ENCODE measurements around the gene CNTF.

CNTF gene

DNA sequence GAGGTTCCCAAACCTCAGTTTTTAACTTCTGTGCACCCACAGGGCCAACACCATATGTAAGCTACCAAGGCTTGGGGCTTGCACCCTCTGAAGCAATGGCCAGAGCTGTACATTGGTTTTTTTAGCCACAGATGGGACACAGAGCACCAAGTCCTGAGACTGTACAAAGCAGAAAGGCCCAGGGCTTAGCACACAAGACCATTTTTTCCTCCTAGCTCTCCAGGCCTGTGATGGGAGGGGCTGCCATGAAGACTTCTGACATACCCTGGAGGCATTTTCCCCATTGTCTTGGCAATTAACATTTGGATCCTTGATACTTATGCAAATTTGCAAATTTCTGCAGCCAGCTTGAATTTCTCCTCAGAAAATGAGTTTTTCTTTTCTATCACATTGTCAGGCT is 23.4 kb downstream of the CNTF start:
- no peak for DNase-seq

DNA sequence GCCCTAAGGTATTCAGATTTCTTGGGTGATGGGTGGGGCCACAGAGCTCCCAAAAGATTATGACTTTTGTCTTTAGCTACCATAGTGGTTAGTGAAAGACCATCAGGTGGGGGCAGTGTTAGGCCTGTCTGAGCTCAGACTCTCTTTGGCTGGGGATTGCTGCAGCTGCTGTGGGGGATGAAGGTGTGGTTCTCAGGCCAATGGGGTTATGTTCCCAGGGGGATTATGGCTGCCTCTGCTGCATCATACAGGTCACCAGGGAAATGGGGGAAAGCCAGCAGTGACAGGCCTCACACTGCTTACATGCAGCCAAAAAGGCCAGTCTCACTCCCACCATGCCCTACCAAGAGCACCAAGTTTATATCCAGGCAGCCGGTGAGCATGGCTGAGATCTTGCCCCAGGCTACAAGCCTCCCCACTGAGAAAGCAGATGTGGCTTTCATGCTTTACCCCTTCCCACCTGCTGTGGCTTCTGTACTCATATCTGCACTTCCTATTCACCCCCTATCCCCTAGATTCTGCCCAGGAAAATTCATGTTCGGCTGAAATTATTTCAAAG is 24.8 kb downstream of the CNTF start:
- no peak for DNase-seq

DNA sequence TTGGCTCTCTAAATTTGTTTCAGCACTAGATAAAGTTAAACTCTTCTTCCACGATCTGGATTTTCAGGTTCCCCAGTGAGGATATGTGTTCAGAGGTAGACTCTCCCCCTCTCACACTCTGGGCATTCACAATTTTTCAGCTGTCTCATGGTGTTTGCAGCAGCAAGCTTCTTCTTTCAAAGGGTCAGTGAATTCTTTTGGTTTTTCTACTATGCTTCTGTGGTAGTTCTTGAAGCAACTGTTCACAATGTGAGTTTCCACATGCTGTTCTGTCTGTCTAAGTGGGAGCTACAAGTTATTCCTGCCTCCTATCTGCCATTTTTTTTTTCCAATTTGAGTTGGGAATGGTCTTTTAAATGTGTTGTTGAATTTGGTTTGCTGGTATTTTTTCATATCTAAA is 25.4 kb downstream of the CNTF start:
- no peak for DNase-seq

DNA sequence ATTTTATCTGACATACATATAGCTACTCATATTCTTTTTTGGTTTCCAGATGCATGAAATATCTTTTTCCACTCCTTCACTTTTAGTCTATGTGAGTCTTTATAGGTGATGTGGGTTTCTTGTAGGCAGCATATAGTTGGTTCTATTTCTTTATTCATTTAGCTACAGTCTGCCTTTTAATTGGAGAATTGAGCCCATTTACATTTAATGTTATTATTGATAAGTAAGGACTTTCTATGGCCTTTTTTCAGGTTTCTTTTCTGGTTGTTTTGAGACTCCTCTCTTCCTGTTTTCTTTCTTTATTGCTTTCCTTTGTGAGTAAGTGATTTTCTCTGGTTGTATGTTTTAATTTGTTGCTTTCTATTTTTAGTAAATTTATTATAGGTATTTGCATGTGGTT is 27.2 kb downstream of the CNTF start:
- no peak for DNase-seq

DNA sequence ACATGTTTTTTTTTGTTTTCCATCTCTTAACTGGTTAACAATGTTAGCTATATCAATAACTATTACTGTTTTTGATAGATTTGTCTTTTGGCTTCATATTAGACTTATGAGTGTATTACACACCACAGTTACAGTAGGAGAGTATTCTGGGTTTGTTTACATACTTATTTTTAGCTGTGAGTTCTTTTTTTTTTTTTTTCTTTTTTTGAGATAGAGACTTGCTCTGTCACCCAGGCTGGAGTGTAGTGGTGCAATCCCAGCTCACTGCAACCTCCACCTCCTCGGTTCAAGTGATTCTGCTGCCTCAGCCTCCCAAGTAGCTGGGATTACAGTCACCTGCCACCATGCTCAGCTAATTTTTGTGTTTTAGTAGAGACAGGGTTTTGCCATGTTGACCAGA is 28.0 kb downstream of the CNTF start:
- DNase-seq = no peak

DNA sequence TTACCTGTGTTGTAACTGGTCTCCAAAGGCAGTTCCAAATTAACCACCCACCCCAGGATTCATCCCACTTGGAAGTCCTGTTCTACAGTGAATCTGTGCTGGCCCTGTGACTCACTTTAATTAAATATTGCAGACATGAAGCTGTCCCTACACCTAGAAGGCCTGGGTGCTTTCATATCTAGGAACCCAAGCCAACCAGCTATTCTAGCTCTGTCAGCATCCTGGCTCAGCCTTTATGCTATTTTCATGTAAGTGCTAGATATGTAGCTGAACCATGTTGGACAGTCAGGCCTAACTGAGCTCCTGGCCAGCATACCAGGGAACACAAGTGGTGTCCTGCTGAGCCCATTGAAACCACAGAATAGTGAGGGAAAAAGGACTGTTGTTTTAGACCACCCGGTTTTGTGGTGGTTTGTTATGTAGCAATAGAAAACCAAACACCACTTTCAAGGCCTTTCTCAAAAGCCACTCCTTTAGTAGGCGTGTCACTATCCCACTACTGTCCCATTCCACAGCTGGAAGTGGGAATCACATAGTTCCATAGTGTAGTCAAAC is 30.3 kb downstream of the CNTF start:
- DNase-seq = no peak

DNA sequence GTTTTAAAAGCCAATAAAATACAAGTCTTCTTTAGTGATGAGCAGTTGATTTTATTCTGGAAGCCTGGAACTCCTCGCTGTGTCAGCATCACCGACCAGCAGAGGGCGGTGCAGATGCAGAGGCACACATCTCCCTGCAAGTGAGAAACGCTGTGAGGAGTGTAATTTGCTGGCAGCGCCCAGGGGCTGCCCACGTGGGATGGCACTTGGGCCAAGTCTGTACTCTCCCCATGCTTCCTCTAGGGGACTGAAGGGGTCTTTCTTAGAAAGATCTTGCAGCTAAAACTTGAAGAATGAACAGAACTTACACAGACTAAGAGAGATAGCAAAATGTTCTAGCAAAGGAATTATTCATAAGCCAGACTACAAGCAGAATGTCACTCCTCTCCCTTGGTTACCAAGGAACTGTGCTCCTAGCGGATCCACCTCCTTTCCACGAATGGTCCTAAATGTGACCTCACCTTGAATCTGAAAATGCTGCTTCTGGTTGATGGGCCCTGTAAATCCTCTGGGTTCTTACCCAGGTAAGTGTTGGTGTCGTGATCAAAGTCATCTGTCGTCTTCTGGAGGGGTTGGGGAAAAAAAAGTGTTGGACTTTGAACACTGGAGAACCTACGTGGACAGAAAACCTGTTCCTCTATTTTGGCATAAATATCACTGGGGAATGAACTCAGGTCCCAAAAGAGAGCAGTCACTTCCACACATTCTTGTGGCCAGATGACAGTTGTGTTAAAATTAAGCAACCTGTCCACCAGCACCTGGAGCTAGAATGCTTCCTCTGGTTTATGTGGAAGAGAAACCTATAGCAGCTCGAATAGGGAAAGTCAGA is 31.8 kb downstream of the CNTF start:
- DNase-seq = peak; percentile 83

DNA sequence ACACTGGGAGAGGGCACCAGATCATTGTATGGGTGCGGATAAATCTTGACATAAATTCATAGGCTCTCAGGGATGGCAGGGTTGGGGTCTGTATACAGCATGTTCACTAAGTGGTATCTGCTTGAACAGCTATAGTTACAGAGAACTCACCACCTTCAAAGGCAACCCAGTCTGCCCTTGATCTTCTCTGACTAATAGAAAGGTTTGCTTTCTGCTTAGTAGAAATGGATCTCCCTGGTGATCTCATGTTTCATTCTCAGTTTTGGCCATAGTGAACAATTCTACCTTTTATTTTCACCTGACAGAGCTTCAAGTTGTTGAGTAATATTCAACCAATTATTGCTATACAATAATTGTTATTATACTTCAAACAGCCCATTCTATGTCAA is 32.4 kb downstream of the CNTF start:
- no peak for DNase-seq

DNA sequence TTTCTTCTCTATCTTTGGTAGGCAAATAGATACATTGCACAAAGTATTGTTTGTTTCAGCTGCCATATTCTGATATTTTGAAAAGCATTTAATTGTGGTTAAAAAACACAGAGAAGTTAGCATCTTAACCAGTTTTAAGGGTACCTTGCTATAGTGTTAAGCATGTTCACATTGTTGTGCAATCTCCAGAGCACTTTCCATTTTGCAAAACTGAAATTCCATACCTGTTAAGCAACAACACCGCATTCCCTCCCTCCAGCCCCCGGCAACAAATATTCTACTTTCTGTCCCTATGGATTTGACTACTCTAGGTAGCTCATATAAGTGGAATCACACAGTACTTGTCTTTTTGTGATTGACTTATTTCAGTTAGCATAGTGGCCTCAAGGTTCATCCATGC is 33.9 kb downstream of the CNTF start:
- DNase-seq = no peak

DNA sequence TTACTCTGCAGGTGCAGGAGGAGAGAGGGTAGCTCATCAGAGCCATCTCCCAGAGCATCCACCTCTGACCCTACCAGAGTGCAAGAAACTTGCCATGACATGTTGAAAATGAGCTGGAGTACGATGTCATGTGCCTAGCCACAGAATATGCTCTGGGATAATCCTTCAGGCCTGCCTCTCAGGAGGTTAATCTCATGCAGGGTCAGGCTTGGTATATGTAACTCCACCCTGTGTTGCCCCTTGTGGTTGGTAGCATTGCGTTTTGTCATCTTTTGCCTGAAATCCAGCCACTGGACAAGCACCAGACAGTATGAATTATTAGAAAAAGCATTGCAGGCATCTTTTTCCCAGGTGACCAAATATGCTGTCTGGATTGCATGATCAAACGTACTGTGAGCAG is 36.2 kb downstream of the CNTF start:
- no peak for DNase-seq

DNA sequence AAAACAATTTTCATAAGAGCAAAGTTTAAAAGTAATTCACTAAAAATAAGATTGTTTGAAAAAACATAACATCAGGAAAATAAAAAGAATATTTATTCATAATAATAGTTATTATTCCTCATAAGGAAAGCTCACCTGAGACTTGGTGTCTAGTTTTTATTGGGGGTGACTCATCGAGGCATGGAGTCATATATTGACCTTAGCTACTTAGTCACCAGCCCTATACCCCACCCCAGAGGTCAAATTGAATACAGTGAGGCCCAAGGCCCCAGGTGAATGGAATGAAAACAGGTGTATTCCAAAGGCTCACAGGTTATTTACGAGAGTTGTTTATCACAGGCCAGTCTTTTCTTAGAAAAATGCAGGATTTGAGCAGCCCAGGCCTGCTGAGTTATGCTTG is 36.9 kb downstream of the CNTF start:
- DNase-seq = no peak

DNA sequence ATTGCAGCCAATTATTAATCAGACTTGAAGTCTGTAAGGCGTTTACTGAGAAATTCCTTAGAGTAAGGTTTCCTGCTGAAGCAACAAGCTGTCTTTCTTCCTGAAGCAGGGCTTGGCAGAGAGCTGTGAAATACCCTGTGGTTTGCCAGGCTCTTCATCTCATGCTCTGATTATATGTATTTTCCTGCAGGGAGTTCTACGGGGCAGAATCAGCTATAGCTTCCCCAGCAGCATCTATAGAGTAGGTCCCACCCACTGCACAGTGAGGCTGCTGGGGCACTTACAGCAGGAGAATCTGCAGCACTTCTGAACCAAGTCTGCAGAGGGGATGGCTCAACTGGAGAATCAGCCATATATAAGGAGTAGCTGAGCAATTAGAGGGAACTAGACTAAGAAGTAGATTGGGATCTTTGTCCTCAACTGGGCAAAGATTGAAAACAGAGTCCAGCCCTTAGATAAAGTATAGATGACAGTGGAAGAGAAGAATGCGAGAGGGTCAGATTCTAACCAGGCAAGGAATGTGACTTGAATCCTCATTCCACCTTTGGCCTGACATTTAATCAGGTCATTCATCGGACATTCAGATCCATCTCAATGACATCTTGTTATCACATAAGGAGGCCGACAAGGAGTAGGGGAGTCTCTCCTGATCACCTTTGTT is 37.6 kb downstream of the CNTF start:
- DNase-seq = no peak

DNA sequence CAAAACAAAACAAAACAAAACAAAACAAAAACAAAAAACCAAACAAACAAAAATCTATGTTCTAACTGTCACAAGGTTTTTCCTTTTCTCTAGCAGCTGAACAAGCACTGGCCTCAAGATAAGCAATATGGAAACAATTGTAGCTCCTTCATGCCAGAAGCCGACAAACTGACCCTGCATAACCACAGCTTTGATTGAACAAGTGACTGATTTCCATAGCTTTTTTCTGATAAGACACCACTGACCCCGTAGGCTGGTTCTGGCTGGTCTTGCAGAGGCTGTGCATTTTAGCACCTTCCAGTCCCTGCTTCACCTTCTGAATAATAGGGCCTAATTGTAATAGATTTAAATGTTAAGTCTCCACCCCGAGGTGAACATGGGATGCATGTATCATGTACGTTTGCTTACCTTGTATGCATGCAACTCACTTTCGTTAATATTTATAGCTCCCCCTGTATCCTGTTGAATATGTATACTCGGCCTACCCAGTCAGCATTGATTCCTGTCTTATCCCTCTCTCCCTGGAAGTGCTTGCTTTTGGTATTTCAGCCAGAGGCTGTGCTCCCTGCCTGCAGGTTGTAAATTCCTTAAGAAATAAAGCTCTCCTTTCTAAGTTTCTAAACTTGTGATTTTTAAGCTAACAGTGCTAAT is 49.6 kb downstream of the CNTF start:
- no peak for DNase-seq

DNA sequence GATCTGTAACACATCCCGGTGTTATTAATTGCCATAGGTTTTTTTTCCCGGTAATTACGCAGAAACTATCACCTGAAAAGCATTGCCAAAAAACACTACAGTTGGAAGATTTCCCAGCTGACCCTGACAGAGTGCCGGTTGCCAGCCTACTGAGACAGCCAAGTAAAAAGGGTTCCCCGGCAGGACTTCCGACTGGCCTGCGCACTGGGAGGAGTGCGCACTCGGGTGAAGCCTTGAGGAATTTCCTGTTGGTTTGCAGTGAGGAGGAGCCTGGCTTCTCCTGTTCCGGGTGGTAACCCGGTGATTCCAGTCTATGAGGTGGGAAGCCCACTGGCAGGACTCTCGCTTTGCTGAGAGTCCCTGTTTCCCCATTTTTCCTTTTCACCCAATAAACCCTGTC is 52.1 kb downstream of the CNTF start:
- no peak for DNase-seq
